DMS79 treated with DMSO at 0.1 percent for 48 hours (cell line): Measurements from ENCODE around the gene GTPBP4.
"Not testable (repeated sequence)": the region's sequence is repeated elsewhere in the genome, so short reads cannot be mapped to it uniquely, and the experiment has no call there.

Experiments used
- DNase-seq: peaks from one replicate; lab custom pipeline; 2025; lab: John Stamatoyannopoulos, UW

The GTPBP4 gene

DNA sequence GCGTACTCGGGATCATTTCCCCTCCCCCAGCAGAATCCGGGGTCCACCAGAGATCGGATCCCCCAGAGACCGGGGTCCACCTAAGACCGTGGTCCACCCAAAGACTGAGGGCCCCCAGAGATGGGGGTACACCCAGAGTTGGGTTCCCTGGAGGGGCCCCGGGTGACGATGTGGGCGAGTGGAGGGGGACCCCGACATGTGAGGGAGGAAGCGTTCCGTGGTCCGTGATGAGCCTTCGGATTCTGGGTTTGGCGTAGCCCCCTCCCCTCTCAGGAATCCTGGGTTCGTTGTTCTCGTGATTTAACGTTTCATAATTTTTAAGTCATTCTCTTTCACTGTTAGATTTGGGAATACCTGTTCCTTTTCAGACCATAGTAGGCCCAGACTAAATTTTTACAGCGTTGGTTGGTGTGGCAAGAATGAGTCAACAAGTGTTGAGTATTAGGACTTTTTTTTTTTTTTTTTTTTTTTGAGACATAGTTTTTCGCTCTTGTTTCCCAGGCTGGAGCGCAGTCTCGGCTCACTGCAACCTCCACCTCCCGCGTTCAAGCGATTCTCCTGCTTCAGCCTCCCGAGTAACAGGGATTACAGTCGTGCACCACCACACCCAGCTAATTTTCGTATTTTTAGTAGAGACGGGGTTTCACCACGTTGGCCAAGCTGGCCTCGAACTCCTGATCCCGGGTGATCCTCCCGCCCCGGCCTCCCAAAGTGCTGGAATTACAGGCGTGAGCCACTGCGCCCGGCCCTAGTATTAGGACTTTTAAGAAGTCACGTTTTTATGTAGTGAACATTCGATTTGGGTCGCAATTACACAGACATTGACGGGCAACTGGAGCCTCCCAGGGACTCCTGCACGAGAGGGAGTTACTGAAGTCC is 672 bp downstream of the GTPBP4 start:
- DNase-seq: no peak

DNA sequence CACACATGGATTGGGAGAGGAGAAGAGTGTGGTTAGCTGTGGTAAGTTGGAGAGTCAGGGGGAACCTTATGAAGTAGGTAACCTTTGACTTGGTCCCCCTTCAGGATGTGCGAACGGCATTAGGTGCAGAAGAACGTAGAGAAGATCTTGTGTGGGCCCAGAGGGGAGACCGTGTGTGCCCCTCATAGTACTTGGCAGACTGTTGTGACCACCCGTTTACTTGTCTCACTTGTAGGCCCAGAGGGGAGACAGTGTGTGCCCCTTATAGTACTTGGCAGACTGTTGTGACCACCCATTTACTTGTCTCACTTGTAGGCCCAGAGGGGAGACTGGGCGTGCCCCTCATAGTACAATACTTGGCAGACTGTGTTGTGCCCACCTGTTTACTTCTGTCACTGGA is 2.6 kb downstream of the GTPBP4 start:
- DNase-seq: no peak

DNA sequence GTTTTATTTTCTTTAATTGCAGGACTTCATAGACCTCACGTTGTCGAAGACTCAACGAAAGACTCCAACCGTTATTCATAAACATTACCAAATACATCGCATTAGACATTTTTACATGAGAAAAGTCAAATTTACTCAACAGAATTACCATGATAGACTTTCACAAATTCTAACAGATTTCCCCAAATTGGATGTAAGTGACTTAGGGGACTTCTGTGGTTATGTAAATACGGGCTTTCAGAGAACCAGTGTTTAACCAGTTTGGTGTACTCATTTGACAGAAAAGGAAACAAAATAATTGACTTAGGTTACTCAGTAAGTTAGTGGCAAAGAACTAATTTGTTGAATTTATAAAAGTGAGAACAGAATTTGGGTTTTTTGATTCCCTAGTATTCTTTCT is 4.2 kb downstream of the GTPBP4 start:
- no peak for DNase-seq

DNA sequence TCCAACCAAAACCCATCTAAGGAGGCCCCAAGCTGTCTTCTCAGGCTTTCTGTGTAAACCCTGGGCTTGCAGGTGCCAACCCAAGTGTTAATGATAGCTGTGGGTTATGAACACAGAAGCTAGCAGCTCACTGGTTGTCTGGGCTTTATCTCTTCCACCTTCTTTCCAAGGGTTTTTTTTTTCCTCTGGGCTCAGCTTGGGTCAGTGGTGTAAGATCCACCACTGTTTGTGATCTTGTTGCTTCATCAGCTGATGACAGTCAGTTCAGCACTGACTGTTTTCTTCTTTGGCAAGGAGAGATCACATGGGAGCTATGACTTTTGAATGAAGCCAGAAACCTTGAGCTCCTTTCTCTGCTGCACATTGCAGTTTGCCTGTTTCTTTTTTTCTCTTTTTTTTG is 4.6 kb downstream of the GTPBP4 start:
- no peak for DNase-seq

DNA sequence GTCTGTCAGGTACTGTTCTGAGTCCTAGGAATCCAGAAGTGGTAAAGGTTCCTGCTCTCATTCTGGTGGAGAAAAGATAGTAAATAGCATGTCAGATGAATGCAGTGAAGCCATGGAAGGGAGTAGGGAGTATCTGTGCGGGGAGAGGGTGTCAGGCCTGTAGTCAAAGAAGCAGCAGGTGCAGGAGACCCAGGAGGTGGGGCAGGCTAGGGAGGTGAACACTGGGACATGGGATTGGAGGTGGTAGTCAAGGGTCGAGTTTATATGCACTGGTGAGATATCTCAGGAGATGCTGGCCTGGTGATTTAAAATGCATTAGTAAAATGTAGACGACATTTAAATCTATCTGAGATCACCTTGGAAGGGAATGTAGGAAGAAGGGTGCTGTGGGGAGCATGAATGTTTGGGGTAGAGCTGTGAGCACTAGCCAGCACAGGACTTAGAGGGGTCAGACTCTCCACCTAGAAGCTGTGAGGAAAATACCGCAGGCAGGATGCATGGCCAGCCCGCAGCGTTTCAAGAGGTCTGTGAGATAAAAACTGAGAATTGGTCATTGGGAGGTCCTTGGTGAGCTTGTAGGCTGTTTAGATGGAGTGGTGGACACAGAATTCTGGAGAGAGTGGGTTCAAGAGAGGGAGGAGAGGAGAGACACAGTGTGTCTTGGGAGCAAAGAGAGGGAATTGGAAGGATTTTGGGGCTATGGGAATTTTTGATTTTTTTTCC is 6.8 kb downstream of the GTPBP4 start:
- DNase-seq: no peak

DNA sequence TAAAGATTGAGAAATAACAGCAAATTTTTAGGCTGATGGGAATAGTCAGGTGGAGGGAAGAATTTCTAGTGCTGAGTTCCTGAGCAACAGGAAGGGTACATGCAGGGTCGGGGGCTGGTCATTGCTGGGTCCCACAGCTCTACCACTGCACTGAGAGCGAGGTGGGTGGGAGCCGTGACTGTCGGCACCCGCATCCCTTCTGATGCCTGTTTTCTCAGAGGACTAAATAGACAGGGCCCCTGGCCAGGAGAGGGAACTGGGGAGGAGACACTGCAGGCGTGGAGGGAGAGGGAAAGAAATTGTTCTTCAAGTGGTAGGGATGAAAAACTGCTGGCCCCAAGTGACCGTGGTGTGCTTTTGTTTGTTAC is 7.3 kb downstream of the GTPBP4 start:
- DNase-seq: no peak

DNA sequence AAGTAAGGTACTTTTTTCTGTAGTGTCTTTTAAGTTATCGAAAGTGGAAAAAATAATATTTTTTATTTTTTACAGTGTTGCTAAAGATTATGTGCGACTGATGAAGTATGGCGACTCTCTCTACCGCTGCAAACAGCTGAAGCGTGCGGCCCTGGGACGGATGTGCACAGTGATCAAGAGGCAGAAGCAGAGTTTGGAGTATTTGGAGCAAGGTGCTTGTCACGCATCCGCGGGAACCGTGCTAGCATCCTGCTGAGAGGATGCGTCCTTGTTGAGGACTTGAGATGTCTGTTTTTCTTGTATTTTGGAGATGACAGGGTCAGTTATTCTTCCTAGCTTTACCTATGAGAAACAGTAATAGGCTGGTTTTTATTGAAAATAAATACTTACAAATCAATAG is 7.8 kb downstream of the GTPBP4 start:
- no peak for DNase-seq

DNA sequence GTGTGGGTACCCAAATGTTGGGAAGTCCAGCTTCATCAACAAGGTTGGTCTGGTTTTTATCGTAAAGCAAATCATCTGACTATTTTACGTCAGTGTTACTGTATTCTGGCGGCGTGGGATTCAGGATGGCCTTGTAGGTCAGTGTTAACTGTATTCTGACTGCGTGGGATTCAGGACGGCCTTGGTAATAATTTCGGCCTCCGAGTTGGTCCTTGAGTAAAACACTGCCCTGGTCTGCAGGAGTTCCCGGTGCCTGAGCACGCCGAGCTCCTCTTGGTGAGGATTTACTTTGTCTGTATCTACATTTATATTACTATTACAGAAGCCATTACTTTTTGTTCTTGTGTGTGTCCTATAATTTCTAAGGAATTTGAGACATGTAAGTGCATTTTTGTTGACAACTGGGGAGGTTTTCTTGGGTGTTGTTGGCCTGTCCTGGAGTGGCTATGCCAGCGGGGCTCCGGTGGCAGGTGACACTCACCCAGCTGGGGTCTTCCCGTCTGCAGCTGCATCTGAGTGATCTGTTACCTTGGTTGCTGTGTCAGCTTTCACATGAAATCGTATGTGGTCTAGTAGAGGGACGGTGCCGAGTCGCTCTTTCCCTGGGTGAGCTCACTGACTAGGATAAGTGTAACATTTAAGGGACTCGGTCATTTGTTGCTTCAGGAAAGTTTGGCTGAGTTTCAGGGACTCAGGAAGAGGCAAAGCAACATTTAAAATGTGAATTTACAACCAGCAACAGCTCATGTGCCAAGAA is 9.2 kb downstream of the GTPBP4 start:
- no peak for DNase-seq

DNA sequence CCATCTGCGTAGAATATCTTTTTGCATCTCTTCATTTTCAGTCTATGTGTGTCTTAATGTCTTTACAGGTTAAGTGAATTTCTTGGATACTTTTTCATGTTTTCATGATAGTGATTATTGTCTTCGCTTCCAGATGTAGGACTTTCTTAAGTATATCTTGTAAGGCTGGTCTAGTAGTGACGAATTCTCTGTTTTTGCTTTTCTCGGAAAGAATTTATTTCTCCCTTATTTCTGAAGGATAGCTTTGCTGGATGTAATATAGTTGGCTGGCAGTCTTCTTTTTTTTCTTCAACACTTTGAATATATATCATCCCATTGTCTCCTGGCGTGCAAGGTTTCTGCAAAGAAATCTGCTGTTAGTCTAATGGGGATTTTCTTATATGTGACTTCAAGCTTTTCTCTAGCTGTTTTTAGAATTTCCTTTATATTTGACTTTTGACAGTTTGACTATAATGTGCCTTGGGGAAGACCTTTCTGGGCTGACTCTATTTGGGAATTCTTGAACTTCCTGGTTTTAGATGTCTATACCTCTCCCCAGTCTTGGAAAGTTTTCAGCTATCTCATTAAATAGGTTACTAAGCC is 14.3 kb downstream of the GTPBP4 start:
- no peak for DNase-seq

DNA sequence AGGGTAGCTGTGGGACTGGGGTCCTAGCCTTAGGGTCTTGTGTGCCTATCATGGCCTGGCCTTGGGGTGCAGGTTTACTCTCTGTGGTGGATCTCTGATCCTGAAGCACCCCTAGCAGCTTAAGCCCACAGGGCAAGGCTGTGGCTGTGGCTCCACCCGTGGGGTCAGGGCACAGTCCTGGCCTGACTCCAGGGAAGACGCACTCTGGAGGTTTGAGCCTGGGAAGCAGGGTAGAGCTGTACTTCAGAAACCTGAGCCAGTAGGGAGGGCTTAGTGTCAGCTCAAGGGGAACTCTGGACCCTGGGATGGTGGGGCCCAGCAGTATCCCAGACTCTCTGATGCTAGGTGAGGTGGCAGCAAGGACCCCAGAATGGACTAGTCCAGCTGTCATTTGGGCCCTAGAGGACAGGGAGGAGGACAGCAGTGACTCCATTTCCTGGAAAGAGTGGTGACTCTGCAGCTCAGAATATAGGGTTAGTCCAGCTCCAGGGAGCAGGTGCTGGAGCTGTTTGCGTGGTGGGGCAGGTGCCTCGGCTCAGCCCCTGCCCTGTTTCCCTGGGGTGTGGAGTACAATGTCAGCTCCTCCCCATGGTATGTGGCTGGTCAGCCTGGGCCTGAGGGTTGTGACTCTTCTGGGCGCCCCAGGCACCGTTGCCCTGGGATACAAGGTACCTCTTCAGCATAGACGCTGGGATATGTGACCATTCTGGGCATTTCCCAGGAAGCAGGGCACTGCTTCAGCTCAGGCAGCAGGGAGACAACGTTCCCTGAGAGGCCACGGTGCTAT is 15.8 kb downstream of the GTPBP4 start:
- DNase-seq: no peak

DNA sequence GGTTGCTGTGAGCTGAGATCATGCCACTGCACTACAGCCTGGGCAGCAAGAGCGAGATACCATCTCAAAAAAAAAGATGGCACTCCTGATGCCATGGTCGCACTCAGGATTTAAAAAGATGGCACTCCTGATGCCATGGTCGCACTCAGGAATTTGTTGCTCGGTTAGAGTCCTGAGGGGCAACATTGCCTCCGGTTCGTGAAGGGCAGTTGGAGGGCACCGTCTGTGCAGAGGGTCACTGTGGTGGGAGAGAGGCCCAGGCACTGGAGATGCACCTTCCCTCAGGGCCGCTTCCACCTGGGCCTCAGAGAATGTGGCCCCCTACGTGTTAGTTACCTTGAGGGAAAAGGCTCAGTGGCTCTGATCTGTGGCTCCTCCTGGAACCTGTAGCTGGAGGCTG is 18.3 kb downstream of the GTPBP4 start:
- DNase-seq: no peak

DNA sequence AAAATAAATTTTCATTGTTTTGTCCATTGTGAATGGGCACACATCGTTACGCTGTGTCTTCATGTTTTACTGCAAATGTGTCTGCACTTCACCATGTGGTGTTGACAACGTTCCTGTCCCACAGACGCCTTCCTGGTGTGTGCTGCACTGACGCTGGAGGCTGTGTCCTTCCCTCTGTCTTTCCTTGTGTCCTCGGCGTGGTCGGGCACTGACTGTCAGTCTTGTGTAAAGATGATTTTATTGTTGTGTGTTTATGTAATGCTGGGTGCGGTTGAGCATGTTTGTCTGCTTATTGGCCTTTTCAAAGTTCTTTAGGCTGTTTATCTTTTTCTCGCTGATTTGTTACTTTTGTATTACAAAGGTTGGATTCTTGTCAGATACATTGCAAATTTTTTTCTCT is 19.3 kb downstream of the GTPBP4 start:
- DNase-seq: no peak

DNA sequence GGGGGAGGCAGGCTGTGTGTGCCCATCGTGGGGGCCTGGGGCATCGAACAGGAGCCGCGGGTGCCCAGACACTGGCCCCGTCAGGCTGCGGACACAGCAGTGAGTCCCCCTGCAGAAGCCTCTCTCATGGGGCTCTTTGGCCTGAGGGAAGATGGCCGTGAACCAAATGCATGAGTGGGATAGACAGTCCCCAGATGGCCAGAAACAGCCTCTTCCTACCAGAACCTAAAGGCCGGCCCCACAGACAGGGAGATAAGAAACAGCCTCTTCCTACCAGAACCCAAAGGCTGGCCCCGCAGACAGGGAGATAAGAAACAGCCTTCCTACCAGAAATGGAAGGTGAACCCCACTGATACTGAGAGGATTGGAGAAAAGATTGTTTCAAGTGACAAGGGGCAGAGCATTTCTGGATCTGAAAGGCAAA is 20.8 kb downstream of the GTPBP4 start:
- DNase-seq: no peak

DNA sequence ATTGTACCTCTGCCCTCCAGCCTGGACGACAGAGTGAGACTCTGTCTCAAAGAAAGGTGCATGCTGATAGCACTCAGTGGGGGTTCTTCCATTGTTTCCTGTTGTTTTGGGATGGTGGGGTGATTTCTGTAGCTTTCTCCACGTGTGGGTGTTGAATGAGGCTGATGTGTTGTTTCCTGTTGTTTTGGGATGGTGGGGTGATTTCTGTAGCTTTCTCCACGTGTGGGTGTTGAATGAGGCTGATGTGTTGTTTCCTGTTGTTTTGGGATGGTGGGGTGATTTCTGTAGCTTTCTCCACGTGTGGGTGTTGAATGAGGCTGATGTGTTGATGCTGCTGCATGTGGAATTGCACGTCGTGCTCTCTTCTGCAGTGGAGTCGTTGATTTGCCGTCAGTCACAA is 21.7 kb downstream of the GTPBP4 start:
- DNase-seq: not testable (repeated sequence)

DNA sequence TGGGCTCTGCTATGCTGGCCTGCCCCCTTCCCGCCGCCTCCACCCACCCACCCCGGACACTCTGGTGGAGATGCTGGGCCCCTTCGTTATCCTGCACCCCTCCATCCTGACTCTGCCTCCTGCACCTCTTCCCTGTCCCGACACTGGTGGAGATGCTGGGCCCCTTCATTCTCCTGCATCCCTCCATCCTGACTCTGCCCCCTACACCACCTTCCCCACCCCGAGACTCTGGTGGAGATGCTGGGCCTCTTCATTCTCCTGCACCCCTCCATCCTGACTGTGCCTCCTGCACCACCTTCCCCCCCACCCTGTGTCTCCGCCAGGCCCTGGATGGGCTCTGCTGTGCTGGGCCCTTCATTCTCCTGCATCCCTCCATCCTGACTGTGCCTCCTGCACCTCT is 22.5 kb downstream of the GTPBP4 start:
- DNase-seq: no peak

DNA sequence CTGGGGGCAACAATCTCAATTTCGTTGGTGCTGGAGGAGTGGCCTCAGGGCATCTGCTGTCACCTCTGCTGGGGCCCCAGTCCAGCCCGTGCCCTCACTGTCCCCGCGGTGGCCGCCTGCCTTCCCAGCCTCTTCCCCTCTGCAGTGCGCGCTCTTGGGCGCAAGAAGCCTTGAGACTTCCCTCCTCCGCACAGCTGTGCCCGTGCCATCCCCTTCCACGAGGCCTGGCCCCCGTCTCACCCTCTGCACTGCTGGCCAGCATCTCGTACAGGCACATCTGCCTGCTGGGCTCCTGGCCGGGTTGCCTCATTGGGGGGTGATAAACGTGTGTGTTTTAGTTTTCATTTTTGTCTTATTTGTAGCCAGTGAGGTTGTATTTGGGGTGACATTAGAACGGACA is 23.5 kb downstream of the GTPBP4 start:
- DNase-seq: no peak

DNA sequence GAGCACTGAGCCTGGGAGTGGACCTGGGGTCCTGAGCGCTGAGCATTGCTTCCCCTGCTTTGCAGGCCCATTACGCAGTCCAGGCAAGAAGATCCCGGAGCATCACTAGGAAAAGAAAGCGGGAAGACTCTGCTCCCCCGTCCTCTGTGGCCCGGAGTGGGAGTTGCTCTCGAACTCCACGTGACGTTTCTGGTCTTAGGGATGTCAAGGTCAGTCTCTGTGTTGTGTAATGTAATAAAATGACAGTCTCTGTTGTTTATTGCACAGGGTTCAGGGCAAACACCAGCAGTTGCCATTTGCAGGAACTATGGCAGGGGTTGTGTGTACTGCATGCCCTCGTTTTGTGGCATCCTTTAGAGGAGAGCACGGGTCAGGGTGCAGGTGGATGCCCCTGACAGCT is 27.5 kb downstream of the GTPBP4 start:
- DNase-seq: no peak

DNA sequence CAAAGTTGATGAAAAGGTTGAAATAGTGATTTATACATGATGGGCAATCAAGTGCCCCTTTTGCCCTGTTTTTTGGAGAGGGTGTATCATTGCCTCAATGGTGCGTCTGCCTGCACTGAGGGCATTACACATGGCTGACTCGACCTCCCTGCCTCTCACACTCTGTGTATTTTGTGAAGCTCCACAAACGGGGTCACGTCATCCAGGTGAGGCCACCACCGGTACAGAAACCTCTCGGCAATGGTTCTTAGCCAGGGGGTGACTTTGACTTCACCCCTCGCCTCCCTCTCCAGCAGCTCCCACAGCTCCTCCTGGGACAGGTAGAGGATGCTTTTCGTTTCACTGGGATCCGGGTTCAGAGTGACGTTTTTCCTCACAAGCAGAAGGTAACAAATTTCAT is 31.1 kb downstream of the GTPBP4 start:
- no peak for DNase-seq

DNA sequence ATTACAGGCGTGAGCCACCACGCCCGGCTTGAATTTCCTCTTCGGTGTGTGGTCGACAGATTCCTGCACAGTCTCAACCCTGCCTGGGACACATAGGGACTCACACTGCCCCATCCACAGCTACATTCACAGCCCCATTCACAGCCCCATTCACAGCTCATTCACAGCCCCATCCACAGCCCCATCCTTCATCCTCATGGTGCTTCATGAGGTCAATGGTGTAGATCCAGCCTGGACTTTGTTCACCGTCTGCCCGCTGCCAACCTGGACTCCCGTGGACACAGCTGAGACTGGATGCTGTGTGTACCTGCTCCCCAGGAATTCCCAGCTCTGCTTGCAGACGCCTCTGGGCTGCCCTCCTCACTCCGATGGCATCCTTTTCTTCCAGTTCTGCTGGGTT is 32.2 kb downstream of the GTPBP4 start:
- DNase-seq: no peak

DNA sequence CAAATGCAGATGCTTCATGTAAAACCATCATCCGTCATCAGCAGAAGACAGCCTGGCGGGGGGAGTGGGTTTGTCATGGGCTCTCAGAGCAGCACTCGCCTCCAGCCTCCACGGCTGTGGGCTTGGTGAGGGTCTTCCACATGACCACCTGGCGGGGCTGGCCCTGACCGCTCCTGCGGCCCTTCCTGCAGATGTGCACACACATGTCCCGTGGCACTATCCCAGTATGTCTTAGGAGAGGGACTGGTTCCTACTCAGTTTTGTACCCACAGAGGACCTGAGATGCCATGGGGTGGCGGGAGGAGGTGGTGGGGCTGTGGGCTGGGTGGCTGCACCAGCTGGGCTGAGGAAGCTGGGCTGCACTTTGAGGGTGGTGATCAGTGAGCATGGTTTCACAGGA is 32.7 kb downstream of the GTPBP4 start:
- DNase-seq: no peak

DNA sequence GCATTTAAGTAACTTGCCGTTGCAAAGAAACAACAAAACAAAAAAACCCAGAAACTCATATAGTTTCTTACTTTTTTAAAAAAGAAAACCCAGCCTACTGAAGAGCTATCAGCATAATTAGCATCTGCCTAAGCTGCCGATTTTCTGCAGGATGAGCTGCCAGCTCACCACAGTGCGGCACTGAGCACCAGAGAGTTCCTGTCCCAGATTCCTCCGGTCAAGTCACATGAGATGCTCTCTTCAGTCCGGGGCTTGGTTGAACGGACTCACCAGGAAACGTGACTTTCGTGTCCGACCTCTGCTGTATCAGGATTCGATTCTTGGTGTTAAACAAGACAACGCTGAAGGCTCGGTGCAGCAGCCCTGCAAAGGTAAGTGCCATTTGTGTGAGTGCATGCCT is 34.2 kb downstream of the GTPBP4 start:
- DNase-seq: no peak

DNA sequence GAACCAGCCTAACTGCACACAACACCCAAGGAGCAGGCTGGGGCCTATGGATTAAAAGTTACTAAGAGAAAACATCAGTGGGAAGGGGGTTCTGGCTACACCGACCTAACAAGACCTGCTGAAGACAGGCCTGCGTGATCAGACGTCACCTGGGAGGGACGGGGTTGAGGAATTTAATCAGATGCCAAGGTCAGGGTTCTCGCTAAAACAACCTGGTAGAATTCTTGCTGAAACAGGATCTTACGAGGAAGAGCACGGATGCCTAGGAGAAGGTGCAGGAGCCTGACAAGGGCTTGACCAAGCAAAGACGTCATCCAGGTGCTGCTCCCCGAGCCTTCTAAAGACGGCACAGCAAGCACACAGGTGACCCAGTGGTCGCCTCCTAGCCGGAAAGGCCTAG is 35.9 kb downstream of the GTPBP4 start:
- no peak for DNase-seq
